Measurements from ENCODE around the gene NBPF1. TPM values are rescaled to one million over a fixed set of nuclear protein-coding genes. Genes with fewer than 3 reads are reported as not detected.
"Not testable (repeated sequence)": the region's sequence is repeated elsewhere in the genome, so short reads cannot be mapped to it uniquely, and the experiment has no call there.

The NBPF1 gene
- 16.1 and 16.2 TPM in 2 replicates for total RNA-seq (2014; rRNA removed; shearing (Covaris generic))
- polyA plus RNA-seq (2015; cell fraction: cytosol; rRNA removed): 16.6 and 23.6 TPM in 2 replicates
- polyA plus RNA-seq (2015; cell fraction: nucleus; rRNA removed): 35.0 and 36.3 TPM in 2 replicates

DNA sequence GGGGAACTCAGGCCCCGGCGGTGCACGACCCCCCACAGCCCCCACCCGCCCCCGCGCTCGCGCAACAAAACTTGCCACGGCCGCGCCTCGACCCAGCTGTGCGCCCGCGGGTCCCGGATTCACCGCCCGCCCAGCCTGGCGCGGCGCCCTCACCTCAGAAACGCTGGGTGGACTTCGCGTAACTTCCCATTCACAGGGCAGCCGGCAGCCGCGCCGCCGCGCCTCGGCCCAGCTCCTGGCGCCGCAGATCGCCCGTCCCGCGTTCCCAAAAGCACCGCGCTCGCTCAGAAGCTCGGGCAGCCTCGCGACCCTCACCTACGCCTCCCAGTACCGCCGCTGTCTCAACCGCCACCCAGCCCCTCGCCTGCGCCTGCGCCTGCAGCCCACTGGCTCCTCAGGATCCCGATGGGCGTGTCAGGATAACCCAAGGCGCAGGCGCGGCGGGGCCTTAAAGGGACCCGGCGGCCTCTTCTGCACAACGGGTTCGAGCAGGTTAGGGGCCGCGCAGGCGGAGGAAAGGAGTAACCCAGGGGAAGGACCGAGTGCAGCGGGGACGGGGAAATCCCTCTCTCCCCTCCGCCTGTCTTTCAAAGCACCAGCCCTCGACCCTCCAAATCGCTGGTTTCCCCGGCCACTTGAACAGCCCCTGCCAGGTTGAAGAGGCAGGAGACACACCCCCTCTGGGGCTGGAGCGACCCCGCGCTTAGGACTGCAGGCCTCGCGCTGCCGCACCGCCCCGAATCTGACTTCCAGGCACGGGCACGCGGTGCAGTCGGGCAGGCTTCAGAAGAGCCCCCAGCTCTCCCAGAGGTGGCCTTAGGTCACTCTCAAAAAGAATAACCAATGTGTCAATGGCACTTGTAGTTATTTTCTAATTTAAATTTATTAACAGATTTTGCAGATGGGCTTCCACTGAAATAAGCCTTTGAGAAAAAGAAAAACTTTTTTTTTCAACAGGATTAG, at the start of gene NBPF1:
NBPF1 (minus strand) TSS at position 380 of the 963 bp plus-strand sequence.
- in situ Hi-C loops (cut with HindIII; ENCODE audit: low pct_unique_long_range_greater_than_20kb, low sequenced_read_pairs): no loop called here

DNA sequence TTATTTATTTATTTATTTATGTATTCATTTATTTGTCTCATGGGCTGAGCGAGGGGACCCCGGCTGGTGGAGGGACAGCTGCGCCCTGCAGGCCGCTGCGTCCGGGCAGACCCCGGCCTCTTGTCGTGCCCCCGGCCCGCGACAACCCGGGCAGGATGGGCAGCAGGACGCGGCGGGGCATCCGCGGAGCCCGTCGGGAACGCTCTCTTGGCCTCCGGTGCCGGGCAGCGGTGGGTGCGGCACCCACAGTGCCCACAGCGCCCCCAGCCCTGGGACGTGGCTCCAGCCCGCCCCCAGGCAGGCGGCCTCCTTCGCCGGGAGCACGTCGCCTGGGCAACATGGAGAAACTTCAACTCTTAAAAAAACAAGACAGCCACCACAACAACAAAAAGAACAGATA, 44.9 kb upstream of the NBPF1 start:
- in situ Hi-C loops (cut with HindIII; ENCODE audit: low pct_unique_long_range_greater_than_20kb, low sequenced_read_pairs); DNase-seq (ENCODE audit: low read depth, low spot score): not testable (repeated sequence)

More for the DNA sequence above, at the start of gene NBPF1:
- peak; percentile 99 for DNase-seq (ENCODE audit: low read depth, low spot score)

DNA sequence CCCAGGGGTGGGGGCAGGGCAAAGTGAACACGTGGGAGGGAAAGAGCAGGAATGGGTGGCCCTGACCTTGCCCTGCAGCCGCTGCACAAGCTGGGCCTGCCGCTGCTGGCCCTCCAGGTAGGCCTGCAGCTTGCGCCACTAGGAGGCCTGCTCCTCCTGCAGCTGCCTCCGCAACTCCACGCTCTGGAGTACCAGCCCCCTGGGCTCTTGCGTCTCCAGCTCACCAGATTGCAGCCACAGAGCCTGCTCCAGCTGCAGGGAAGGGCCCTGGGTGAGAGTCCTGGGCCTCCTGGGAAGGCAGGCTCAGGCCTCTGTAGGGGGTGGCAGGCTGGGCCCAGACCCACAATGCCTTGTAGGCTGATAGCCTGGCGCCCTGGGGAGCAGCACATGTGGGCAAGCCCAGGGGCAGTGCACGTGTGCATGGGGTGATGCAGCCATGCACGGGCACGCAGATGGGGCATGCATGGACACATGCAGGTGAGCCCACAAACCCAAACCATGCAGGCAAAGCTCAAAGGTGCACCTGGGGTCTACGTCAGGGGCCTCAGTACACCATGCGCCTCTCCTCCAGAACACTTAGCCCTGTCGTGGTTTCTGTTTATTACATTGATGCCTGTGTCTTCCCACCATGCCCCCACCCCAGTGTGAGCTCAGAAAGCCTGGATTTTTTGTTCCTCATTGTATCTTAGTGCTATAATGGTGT, 43.8 kb upstream of the NBPF1 start:
- in situ Hi-C loops (cut with HindIII; ENCODE audit: low pct_unique_long_range_greater_than_20kb, low sequenced_read_pairs); DNase-seq (ENCODE audit: low read depth, low spot score): not testable (repeated sequence)

DNA sequence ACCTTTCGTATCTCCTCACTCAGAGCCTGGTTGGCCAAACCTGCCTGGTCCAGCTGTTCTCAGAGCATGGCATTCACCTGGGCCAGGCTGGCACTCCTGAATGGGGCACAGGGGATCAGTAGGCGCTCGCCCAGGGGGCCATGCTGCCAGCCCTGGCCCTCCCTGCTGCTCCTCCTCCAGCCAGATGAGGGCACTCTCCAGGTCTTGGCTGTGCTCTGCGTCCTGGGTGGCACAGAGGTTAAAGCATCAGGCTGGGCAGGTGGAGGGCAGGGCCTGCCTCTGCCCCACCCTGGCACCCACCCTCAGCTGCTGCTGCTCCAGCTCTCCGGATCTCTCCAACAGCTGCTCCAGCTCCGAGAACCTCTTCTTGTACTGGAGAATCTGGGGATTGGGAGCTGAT, 43.2 kb upstream of the NBPF1 start:
- in situ Hi-C loops (cut with HindIII; ENCODE audit: low pct_unique_long_range_greater_than_20kb, low sequenced_read_pairs); DNase-seq (ENCODE audit: low read depth, low spot score): not testable (repeated sequence)

DNA sequence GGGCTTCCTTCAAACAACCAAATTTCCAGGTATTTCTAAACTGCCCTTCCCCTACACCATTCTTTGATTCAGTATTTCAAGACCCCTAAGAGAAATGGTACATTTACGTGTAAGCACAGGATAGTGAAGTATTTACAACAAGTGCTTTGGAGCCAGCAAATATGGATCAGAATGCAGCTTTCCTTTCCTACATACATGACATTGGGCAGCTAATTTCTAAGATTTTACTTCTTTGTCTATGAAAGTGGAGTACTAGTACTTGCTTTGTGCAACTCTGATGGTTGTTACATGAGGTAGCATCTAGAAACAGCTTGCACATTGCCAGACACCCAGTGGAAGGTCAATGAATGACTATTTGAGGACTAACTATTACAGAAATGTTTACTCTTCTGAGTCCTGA, 38.2 kb upstream of the NBPF1 start:
- in situ Hi-C loops (cut with HindIII; ENCODE audit: low pct_unique_long_range_greater_than_20kb, low sequenced_read_pairs); DNase-seq (ENCODE audit: low read depth, low spot score): not testable (repeated sequence)

DNA sequence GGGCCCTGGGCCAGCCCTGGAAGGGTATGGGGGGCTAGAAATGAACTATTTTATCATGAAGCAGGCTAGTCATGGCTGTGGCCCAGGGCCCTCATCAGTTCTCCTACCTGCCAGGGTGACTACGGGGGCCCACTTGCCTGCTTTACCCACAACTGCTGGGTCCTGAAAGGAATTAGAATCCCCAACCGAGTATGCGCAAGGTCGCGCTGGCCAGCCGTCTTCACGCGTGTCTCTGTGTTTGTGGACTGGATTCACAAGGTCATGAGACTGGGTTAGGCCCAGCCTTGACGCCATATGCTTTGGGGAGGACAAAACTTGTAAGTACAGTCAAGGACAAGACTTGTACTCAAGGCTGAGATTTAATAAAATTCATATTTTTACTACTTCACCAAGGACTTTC, 36.6 kb upstream of the NBPF1 start:
- in situ Hi-C loops (cut with HindIII; ENCODE audit: low pct_unique_long_range_greater_than_20kb, low sequenced_read_pairs); DNase-seq (ENCODE audit: low read depth, low spot score): not testable (repeated sequence)

DNA sequence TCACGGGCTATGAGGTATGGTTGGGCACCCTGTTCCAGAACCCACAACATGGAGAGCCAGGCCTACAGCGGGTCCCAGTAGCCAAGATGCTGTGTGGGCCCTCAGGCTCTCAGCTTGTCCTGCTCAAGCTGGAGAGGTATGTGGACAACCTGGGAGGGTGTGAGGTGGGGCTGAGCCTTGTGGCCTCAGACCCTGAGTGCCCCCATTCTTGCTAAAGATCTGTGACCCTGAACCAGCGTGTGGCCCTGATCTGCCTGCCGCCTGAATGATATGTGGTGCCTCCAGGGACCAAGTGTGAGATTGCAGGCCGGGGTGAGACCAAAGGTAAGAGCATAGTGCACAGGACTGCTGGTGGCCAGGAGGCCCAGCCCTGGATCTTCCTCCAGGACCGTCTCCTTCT, 36.0 kb upstream of the NBPF1 start:
- DNase-seq (ENCODE audit: low read depth, low spot score); in situ Hi-C loops (cut with HindIII; ENCODE audit: low pct_unique_long_range_greater_than_20kb, low sequenced_read_pairs): not testable (repeated sequence)

DNA sequence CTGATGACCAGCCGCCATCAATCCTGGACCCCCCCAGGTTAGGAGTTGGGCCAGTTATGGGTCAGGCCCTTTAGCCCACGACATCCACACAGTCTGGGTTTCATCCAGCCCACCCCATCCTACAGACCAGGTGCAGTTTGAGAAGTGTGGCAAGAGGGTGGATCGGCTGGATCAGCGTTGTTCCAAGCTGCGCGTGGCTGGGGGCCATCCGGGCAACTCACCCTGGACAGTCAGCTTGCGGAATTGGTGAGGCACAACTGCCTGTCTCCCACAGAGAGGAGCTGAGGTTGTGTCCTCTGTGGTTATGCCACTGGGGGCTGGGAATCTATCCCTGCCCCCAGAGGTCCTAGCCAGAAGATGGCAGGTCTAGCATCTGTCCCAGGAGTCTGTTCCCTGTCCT, 35.4 kb upstream of the NBPF1 start:
- DNase-seq (ENCODE audit: low read depth, low spot score); in situ Hi-C loops (cut with HindIII; ENCODE audit: low pct_unique_long_range_greater_than_20kb, low sequenced_read_pairs): not testable (repeated sequence)

DNA sequence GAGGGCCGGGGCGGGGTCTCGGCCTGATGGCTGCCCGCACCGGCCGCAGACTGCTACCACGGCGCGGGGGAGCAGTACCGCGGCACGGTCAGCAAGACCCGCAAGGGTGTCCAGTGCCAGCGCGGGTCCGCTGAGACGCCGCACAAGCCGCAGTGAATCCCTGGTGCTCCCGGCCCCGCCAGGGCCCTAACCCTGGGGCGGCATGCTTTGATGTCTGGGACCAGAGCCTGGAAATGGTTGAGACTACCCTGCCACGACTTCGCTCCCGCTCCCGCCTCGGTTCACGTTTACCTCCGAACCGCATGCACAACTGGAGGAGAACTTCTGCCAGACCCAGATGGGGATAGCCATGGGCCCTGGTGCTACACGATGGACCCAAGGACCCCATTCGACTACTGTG, 34.9 kb upstream of the NBPF1 start:
- DNase-seq (ENCODE audit: low read depth, low spot score); in situ Hi-C loops (cut with HindIII; ENCODE audit: low pct_unique_long_range_greater_than_20kb, low sequenced_read_pairs): not testable (repeated sequence)

DNA sequence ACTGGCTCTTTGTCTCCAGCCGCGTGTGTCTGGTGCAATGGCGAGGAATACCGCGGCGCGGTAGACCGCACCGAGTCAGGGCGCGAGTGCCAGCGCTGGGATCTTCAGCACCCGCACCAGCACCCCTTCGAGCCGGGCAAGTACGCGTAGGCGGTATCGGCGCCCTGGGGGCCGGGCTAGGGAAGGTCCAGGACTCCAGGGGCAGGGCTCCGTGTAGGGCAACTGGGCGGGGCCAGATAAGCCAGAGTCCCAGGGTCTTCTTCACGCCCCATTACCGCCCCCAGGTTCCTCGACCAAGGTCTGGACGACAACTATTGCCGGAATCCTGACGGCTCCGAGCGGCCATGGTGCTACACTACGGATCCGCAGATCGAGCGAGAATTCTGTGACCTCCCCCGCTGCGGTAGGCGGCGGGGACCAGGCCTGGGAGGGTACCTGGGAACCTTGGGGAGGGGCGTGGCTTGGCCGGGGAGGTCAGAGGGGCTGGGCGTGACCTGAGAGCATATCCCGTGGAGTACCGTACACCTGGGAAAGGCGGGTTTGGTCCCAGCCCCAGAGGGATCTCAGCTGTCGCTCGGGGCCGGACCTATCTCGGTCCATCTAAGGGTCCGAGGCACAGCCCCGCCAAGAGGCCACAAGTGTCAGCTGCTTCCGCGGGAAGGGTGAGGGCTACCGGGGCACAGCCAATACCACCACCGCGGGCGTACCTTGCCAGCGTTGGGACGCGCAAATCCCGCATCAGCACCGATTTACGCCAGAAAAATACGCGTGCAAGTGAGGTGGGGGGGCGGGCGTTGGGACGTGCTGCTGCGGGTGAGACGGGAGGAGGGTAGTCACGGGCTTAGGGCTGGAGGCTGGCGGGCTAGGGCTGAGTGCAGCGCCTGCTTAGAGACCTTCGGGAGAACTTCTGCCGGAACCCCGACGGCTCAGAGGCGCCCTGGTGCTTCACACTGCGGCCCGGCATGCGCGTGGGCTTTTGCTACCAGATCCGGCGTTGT, 34.1 kb upstream of the NBPF1 start:
- DNase-seq (ENCODE audit: low read depth, low spot score); in situ Hi-C loops (cut with HindIII; ENCODE audit: low pct_unique_long_range_greater_than_20kb, low sequenced_read_pairs): not testable (repeated sequence)

DNA sequence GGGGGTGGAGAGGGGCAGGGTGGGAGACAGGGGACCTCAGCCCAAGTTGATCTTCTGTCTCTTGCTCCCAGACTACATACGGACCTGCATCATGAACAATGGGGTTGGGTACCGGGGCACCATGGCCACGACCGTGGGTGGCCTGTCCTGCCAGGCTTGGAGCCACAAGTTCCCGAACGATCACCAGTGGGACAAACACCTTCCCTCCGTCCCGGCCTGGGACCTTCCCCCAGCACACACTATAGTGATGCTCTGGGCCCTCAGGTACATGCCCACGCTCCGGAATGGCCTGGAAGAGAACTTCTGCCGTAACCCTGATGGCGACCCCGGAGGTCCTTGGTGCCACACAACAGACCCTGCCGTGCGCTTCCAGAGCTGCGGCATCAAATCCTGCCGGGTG, 33.4 kb upstream of the NBPF1 start:
- in situ Hi-C loops (cut with HindIII; ENCODE audit: low pct_unique_long_range_greater_than_20kb, low sequenced_read_pairs); DNase-seq (ENCODE audit: low read depth, low spot score): not testable (repeated sequence)

DNA sequence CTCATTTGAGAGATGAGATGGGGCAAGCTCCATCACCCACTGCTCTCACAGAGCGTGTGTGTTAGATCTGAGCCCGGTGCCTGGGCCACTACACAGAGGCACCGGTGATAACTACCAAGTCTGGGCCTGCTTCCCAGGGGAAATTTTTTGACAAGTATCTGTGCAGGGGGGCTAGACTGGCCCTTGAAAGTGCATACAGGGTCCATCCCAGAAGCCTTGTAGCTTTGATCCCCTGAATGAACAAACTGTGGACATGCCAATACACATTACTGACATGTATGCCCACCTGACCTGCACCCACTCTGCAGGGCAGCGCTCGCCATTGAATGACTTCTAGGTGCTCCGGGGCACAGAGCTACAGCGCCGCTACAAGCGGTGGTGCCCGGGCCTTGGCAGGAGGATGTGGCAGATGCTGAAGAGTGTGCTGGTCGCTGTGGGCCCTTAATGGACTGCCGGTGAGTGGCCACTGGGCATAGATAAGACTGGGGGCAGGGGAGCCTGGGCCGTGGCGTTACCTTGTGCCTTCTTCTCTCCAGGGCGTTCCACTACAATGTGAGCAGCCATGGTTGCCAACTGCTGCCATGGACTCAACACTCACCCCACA, 32.8 kb upstream of the NBPF1 start:
- in situ Hi-C loops (cut with HindIII; ENCODE audit: low pct_unique_long_range_greater_than_20kb, low sequenced_read_pairs); DNase-seq (ENCODE audit: low read depth, low spot score): not testable (repeated sequence)

DNA sequence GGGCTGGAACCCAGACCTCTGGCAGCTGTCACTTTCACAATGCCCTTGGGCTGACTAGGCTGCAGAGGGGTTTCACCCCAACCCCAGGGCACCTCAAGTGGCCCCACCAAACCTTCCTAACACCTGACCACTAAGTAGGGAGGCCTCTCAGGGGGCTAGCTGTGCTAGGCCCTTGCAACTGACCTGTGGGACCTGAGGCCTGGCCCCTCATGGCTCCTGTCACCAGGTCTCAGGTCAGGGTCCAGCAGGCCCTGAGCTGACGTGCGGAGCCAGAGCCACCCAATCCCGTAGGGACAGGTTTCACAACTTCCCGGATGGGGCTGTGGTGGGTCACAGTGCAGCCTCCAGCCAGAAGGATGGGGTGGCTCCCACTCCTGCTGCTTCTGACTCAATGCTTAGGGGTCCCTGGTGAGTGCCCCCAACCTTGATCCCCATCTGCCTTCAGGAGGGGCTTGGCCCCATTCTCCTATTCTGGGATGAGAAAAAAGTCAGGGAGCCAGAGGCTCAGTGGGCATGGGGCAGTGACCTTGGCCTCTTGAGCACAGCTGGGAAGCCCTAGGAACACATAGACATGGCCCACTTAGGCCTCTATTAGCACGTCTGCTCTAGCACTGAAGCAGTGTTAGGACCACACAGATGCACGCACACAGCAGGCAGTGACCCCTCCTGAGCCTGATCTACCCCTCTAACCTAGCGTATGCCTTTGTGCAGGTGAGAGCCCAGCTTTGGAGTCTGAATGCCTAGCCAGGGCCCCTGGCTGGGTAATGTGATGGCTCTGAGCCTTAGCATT, 32.1 kb upstream of the NBPF1 start:
- in situ Hi-C loops (cut with HindIII; ENCODE audit: low pct_unique_long_range_greater_than_20kb, low sequenced_read_pairs); DNase-seq (ENCODE audit: low read depth, low spot score): not testable (repeated sequence)

DNA sequence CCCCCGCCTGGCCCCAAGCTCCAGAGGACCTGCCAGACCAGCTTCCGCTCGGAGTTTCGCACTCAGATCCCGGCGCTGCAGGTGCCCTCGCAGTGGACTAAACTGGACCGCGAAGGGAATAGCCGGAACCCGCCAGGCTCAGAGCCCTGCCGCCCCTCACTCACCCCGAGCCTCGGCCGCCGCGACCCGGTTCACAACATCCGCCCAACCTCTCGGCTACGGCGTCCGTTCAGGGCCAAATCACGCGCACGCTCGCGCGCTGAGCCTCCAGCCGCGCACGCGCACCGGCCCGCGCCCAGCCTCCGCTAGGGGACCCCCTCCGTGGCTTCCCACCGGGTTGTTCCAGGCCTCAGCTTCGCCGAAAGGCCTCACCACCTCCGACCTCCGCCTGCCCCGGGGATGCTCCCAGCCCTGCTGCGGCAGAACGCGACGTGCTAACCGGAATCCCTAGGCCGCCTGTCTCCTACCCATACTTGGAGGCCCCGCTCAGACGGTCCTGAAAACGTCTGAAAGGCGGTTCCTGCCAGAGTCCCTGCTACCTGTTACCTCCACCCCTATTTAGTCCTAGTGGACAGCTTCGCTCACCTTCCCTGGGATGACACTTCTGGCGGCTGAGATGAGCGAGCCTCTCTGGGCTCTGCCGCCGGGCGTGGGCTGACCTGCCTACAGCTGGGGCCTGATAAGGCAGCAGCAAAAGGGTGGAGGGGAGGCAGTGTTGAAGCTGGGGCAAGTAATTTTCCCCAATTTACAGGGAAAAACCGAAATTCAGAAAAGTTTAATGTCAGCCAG, 31.3 kb upstream of the NBPF1 start:
- in situ Hi-C loops (cut with HindIII; ENCODE audit: low pct_unique_long_range_greater_than_20kb, low sequenced_read_pairs): not testable (repeated sequence)
- DNase-seq (ENCODE audit: low read depth, low spot score): peak; percentile 91

DNA sequence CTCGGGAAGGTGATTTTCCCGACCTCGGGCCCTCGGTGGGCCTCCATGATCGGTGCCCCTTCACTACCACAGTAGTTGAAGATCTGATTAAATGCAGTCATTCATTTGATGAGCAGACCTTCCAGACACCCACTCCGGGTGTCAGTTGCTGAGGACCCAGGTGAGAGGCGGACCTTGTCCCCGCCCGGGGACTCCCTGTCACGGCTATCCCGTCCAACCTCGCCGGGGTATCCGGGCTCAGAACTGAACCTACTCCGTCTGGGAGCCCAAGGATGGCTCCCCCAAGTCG, 30.8 kb upstream of the NBPF1 start:
- in situ Hi-C loops (cut with HindIII; ENCODE audit: low pct_unique_long_range_greater_than_20kb, low sequenced_read_pairs): no loop called here
- DNase-seq (ENCODE audit: low read depth, low spot score): no peak
